HepG2 (cell line): ENCODE results near the gene AHRR. TPM values are rescaled to one million over a fixed set of nuclear protein-coding genes. Genes with fewer than 3 reads are reported as not detected.

Experiments used
- ATAC-seq: fragments of 200-7000 bp; cut with Tn5 transposase; 3 replicates; pipeline ENCODE4 v1.9.1; 2020; ENCODE audit warnings: mild to moderate bottlenecking, moderate library complexity
- BruUV-seq: library from RNA; stranded (reverse); fragments of 400-500 nt; replicated peaks from 2 replicates; lab custom pipeline; 2021; lab: Mats Ljungman, UMichigan
- CTCF ChIA-PET: fragments of 300-600 bp; formaldehyde crosslinking; extraction: SDS; loops from one replicate; lab custom pipeline; 2021; ENCODE audit warnings: low total read pairs, inconsistent platforms, low intra/inter-chr PET ratio; lab: Yijun Ruan, JAX
- POLR2A ChIA-PET: fragments of 350-600 bp; sonication (Branson Sonifier 250); formaldehyde crosslinking; loops from one replicate; lab custom pipeline; 2020; ENCODE audit warnings: antibody characterized with exemption, inconsistent platforms; lab: Yijun Ruan, JAX
- DNase-seq: peaks from one replicate; pipeline ENCODE4 v3.0.0-alpha.2; 2015; ENCODE audit warnings: low spot score
- FAIRE-seq: peaks from 3 replicates; lab custom pipeline; 2011; peaks lifted over from hg19 to GRCh38; lab: Jason Lieb, UNC
- H2AFZ ChIP-seq: one replicate; pipeline ENCODE4 v1.6.1; 2011; ENCODE audit warnings: low read length, inconsistent platforms
- H3K27ac ChIP-seq: fragments of 300-600 bp; 3 replicates; pipeline ENCODE4 v1.8.0; 2011; ENCODE audit warnings: mixed run types, mild to moderate bottlenecking, mixed read lengths, low read length, inconsistent platforms; ENCODE audit not compliant: insufficient read depth; ENCODE audit errors: extremely low read length
- H3K27me3 ChIP-seq, 2 experiments: fragments of 200-600 bp in 1 of 2; 2 replicates in 1 of 2; 3 replicates in 1 of 2; pipeline versions ENCODE4 v1.6.0 to v1.8.0; 2011; ENCODE audit warnings: low read length in 2 of 2, mild to moderate bottlenecking in 2 of 2, moderate library complexity in 2 of 2, inconsistent platforms in 1 of 2; ENCODE audit not compliant: insufficient read depth in 2 of 2, control insufficient read depth in 1 of 2
- H3K36me3 ChIP-seq, 2 experiments: fragments of 200-600 bp in 1 of 2; replicated peaks in 1 of 2; 2 replicates in 1 of 2; 3 replicates in 1 of 2; pipeline versions ENCODE4 v1.5.1 to v1.8.0; 2011; ENCODE audit warnings: low read length in 2 of 2, inconsistent platforms in 1 of 2; ENCODE audit not compliant: insufficient read depth in 2 of 2, control insufficient read depth in 1 of 2
- H3K4me1 ChIP-seq: 2 replicates; pipeline ENCODE4 v1.5.1; 2012; ENCODE audit warnings: low read length, inconsistent platforms; ENCODE audit not compliant: insufficient read depth
- H3K4me2 ChIP-seq: 2 replicates; pipeline ENCODE4 v1.6.0; 2011; ENCODE audit warnings: low read depth, low read length, inconsistent platforms
- H3K4me3 ChIP-seq, 3 experiments: fragments of 200-600 bp in 1 of 3; sonication (generic), shearing (Covaris generic) in 1 of 3; replicated peaks in 1 of 3; 2 replicates each; pipeline ENCODE4 v1.5.1; 2011 to 2016; ENCODE audit warnings: low read length in 3 of 3, inconsistent platforms in 2 of 3, low read depth in 2 of 3, mild to moderate bottlenecking in 2 of 3, control low read depth in 1 of 3, mixed read lengths in 1 of 3; ENCODE audit not compliant: insufficient read depth in 1 of 3
- H3K79me2 ChIP-seq: one replicate; pipeline ENCODE4 v1.6.1; 2011; ENCODE audit warnings: low read length, inconsistent platforms; ENCODE audit not compliant: insufficient read depth
- H3K9ac ChIP-seq: 2 replicates; pipeline ENCODE4 v1.6.0; 2011; ENCODE audit warnings: mild to moderate bottlenecking, low read depth, low read length, inconsistent platforms; ENCODE audit not compliant: insufficient read depth
- H3K9me3 ChIP-seq: 2 replicates; pipeline ENCODE4 v1.5.1; 2012; ENCODE audit warnings: mild to moderate bottlenecking, low read length
- H4K20me1 ChIP-seq: 2 replicates; pipeline ENCODE4 v1.6.0; 2011; ENCODE audit warnings: inconsistent platforms, mild to moderate bottlenecking, low read length, moderate library complexity; ENCODE audit not compliant: insufficient read depth
- CENPX ChIP-seq: sonication (generic); formaldehyde crosslinking; IDR thresholded peaks from 2 replicates; pipeline ENCODE4 v1.9.0; 2021; ENCODE audit warnings: mild to moderate bottlenecking, missing genetic modification reagents, moderate library complexity
- ELF1 ChIP-seq: sonication (generic); formaldehyde crosslinking; IDR thresholded peaks from 2 replicates; pipeline ENCODE4 v1.4.0; 2020; ENCODE audit warnings: missing genetic modification reagents
- FOXO1 ChIP-seq: sonication (generic); formaldehyde crosslinking; IDR thresholded peaks from 2 replicates; pipeline ENCODE4 v1.4.0; 2020; ENCODE audit warnings: missing genetic modification reagents
- HCFC1 ChIP-seq: fragments of 150-350 bp; IDR thresholded peaks from 2 replicates; pipeline ENCODE4 v1.6.1; 2014; ENCODE audit warnings: low read depth, low read length
- IRF2 ChIP-seq: IDR thresholded peaks from 2 replicates; pipeline ENCODE4 v1.6.1; 2018; ENCODE audit warnings: missing genetic modification reagents, missing compliant biosample characterization
- IRX3 ChIP-seq: sonication (generic); formaldehyde crosslinking; IDR thresholded peaks from 2 replicates; pipeline ENCODE4 v1.8.1; 2023; ENCODE audit warnings: mild to moderate bottlenecking, low read depth, missing genetic modification reagents, borderline replicate concordance
- REL ChIP-seq: sonication (generic); formaldehyde crosslinking; conservative IDR thresholded peaks from 2 replicates; pipeline ENCODE4 v1.8.0; 2022; ENCODE audit warnings: mild to moderate bottlenecking, missing genetic modification reagents, moderate library complexity
- WIZ ChIP-seq: sonication (generic); formaldehyde crosslinking; IDR thresholded peaks from 2 replicates; pipeline ENCODE4 v1.5.1; 2020; ENCODE audit warnings: mild to moderate bottlenecking, missing genetic modification reagents
- ZNF441 ChIP-seq: sonication (generic); formaldehyde crosslinking; IDR thresholded peaks from 2 replicates; pipeline ENCODE4 v1.7.0; 2021; ENCODE audit warnings: missing genetic modification reagents, borderline replicate concordance
- ZNF530 ChIP-seq: sonication (generic); formaldehyde crosslinking; IDR thresholded peaks from 2 replicates; pipeline ENCODE4 v1.5.0; 2020; ENCODE audit warnings: low read depth, mild to moderate bottlenecking, missing genetic modification reagents
- ZNF674 ChIP-seq: sonication (generic); formaldehyde crosslinking; IDR thresholded peaks from 2 replicates; pipeline ENCODE4 v1.5.0; 2020; ENCODE audit warnings: low read depth, mild to moderate bottlenecking, missing genetic modification reagents
- ZNF724P ChIP-seq: sonication (generic); formaldehyde crosslinking; IDR thresholded peaks from 2 replicates; pipeline ENCODE4 v1.8.0; 2022; ENCODE audit warnings: missing genetic modification reagents, borderline replicate concordance
- ZNF781 ChIP-seq: sonication (generic); formaldehyde crosslinking; IDR thresholded peaks from 2 replicates; pipeline ENCODE4 v1.5.1; 2020; ENCODE audit warnings: borderline replicate concordance, mild to moderate bottlenecking, missing genetic modification reagents; ENCODE audit errors: not compliant biosample characterization
- ZNF883 ChIP-seq: sonication (generic); formaldehyde crosslinking; IDR thresholded peaks from 2 replicates; pipeline ENCODE4 v1.5.1; 2020; ENCODE audit warnings: mild to moderate bottlenecking, missing genetic modification reagents; ENCODE audit errors: not compliant biosample characterization
- WGBS: methylation state at CpG from one replicate; pipeline ENCODE4 v1.1.6; 2017; ENCODE audit warnings: low lambda C conversion rate; 5-methylcytosine and 5-hydroxymethylcytosine counted together
- in situ Hi-C: cut with HindIII; loops from 2 replicates; pipeline ENCODE4 v1.10.0; 2017; ENCODE audit warnings: low pct_unique_long_range_greater_than_20kb; ENCODE audit not compliant: extremely low pct_ligation_motif_present
- intact Hi-C: fragments of 100-400 bp; cut with micrococcal nuclease; formaldehyde crosslinking; loops from one replicate; pipeline ENCODE4 v1.10.0; 2022; ENCODE audit not compliant: unreplicated experiment
- polyA plus RNA-seq, 8 experiments: library from polyadenylated mRNA; depleted of rRNA in 3 of 8; stranded (reverse) in 7 of 8; unstranded in 1 of 8; fragments of >200 nt; fragmentation: Illumina TruSeq in 4 of 8; extraction: Trizol in 4 of 8; gene quantifications; 2 replicates each; pipeline versions ENCODE4 v1.2.1 to v1.2.3, GENCODE V29; 2011 to 2016; ENCODE audit warnings: low read depth in 4 of 8, missing spikeins in 1 of 8, mixed read lengths in 1 of 8; ENCODE audit not compliant: insufficient read depth in 1 of 8
- total RNA-seq, 5 experiments: library from RNA; depleted of rRNA; stranded (reverse); fragments of >200 nt; fragmentation: Illumina TruSeq; extraction: Trizol; gene quantifications; 2 replicates each; pipeline ENCODE4 v1.2.3, GENCODE V29; 2016; ENCODE audit warnings: low read depth in 1 of 5
- TF ChIP-seq, protein P1 (sequence below): sonication (generic); formaldehyde crosslinking; conservative IDR thresholded peaks from 2 replicates; pipeline ENCODE4 v1.4.0; 2020; ENCODE audit warnings: missing genetic modification reagents
- TF ChIP-seq, protein P2 (sequence below): fragments of 450-650 bp; IDR thresholded peaks from 2 replicates; pipeline ENCODE4 v1.6.1; 2017; ENCODE audit warnings: mild to moderate bottlenecking

AHRR gene
- total and polyA plus RNA-seq, 2 of the 13 experiments (the other 11 are each of a cell fraction or from before 2014, with no cell fraction given) = 0.28 to 0.35 TPM

DNA sequence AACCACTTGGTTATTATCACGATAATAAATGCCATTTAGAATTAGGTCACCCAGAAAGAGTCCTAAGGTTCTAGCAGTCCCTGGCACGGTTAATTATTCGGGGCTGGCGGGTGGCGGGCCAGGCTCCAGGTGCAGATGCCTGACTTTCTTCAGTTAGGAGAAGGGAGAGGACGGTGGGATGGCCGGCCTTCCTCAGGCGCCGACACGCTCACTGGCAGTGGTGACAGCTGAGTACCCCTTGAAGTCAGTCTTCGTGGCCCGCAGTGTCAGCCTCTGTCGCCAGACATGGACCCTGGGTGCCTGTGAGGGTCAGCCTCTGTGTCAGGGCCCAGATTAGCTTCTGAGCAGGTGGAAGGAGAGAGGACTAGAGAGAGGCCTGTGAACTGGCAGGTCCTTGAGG, 100.4 kb downstream of the AHRR start:
- in situ Hi-C loops = no loop called here
- no peak overlapping the region for H3K9ac ChIP-seq
- POLR2A ChIA-PET = no interaction called here
- ATAC-seq (no peak), FAIRE-seq (no peak), DNase-seq (no peak)
- WGBS = 85% methylated on average over 12 of the region's 13 CpGs
- intact Hi-C loops = no loop called here
- H3K9me3 ChIP-seq = no peaks in the 10 kb centered on the region
- H3K4me1 ChIP-seq = no peaks in the 10 kb centered on the region
- H3K27me3 ChIP-seq = no peaks in the 10 kb centered on the region
- CTCF ChIA-PET = no interaction called here
- H2AFZ ChIP-seq = no peak overlapping the region
- no peak overlapping the region for H3K4me3 ChIP-seq
- H3K79me2 ChIP-seq = no peaks in the 10 kb centered on the region
- BruUV-seq = no TSS peak
- no peak overlapping the region for H3K27ac ChIP-seq
- no peak overlapping the region for H3K4me2 ChIP-seq
- H3K36me3 ChIP-seq = no peaks in the 10 kb centered on the region
- no peaks in the 10 kb centered on the region for H4K20me1 ChIP-seq
- TF ChIP-seq ZNF883 (no peak), WIZ (no peak), REL (CRISPR knock-in tag) (no peak), ZNF530 (CRISPR knock-in tag) (no peak), IRF2 (CRISPR knock-in tag) (no peak), FOXO1 (CRISPR knock-in tag) (no peak), ZNF441 (no peak), ZNF724P (CRISPR knock-in tag) (no peak), CENPX (no peak), ELF1 (CRISPR knock-in tag) (no peak), IRX3 (CRISPR knock-in tag) (no peak), HCFC1 (no peak), ZNF781 (no peak), ZNF674 (CRISPR knock-in tag) (no peak)
- TF ChIP-seq, protein P1, sequence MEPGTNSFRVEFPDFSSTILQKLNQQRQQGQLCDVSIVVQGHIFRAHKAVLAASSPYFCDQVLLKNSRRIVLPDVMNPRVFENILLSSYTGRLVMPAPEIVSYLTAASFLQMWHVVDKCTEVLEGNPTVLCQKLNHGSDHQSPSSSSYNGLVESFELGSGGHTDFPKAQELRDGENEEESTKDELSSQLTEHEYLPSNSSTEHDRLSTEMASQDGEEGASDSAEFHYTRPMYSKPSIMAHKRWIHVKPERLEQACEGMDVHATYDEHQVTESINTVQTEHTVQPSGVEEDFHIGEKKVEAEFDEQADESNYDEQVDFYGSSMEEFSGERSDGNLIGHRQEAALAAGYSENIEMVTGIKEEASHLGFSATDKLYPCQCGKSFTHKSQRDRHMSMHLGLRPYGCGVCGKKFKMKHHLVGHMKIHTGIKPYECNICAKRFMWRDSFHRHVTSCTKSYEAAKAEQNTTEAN (CRISPR knock-in tag) = no peak
- TF ChIP-seq, protein P2, sequence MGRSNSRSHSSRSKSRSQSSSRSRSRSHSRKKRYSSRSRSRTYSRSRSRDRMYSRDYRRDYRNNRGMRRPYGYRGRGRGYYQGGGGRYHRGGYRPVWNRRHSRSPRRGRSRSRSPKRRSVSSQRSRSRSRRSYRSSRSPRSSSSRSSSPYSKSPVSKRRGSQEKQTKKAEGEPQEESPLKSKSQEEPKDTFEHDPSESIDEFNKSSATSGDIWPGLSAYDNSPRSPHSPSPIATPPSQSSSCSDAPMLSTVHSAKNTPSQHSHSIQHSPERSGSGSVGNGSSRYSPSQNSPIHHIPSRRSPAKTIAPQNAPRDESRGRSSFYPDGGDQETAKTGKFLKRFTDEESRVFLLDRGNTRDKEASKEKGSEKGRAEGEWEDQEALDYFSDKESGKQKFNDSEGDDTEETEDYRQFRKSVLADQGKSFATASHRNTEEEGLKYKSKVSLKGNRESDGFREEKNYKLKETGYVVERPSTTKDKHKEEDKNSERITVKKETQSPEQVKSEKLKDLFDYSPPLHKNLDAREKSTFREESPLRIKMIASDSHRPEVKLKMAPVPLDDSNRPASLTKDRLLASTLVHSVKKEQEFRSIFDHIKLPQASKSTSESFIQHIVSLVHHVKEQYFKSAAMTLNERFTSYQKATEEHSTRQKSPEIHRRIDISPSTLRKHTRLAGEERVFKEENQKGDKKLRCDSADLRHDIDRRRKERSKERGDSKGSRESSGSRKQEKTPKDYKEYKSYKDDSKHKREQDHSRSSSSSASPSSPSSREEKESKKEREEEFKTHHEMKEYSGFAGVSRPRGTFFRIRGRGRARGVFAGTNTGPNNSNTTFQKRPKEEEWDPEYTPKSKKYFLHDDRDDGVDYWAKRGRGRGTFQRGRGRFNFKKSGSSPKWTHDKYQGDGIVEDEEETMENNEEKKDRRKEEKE = no peak
